GM12864 (cell line): ENCODE measurements around the gene ZBTB7A.
A peak's percentile ranks its signal among the peaks of the same experiment; 100 is the strongest.

ENCODE experiments used
- DNase-seq: peaks from one replicate; pipeline ENCODE4 v3.0.0-alpha.2; 2011; ENCODE audit warnings: low read depth
- H3K4me3 ChIP-seq: 2 replicates; pipeline ENCODE4 v1.5.1; 2011; ENCODE audit warnings: mild to moderate bottlenecking, low read depth, low read length, control low read depth
- CTCF ChIP-seq: IDR thresholded peaks from 2 replicates; pipeline ENCODE4 v1.5.1; 2011; ENCODE audit warnings: low read depth, mild to moderate bottlenecking, moderate library complexity, low read length, control low read depth, inconsistent platforms; ENCODE audit errors: missing control alignments

Gene ZBTB7A

GRCh38 chr19:4063369-4064148, 3.1 kb downstream of the ZBTB7A start:
- peak overlapping the region; percentile 84 for H3K4me3 ChIP-seq
- no peak for DNase-seq
- no peak for TF ChIP-seq CTCF

- peak overlapping the region; percentile 84 for H3K4me3 ChIP-seq
- no peak for DNase-seq
- no peak for TF ChIP-seq CTCF
These were observed 4.0 kb downstream of the ZBTB7A start for GRCh38 chr19:4062419-4063368.

GRCh38 chr19:4061683-4062418, 4.8 kb downstream of the ZBTB7A start:
- no peak for TF ChIP-seq CTCF
- peak overlapping the region; percentile 50 for H3K4me3 ChIP-seq
- no peak for DNase-seq

- DNase-seq: no peak
- TF ChIP-seq CTCF: no peak
- H3K4me3 ChIP-seq: peak overlapping the region; percentile 50
These were observed 5.5 kb downstream of the ZBTB7A start for GRCh38 chr19:4061178-4061682.

- peak overlapping the region; percentile 50 for H3K4me3 ChIP-seq
- TF ChIP-seq CTCF: no peak
- no peak for DNase-seq
These were observed 6.0 kb downstream of the ZBTB7A start for GRCh38 chr19:4060621-4061177.

GRCh38 chr19:4059891-4060620, 6.6 kb downstream of the ZBTB7A start:
- no peak for DNase-seq
- no peak for TF ChIP-seq CTCF
- H3K4me3 ChIP-seq: peak overlapping the region; percentile 50
